HEK293 (cell line): ENCODE results near the gene KHDRBS2.

Experiments used
- CTCF ChIA-PET: fragments of 350-600 bp; formaldehyde crosslinking; extraction: SDS; loops from one replicate; lab custom pipeline; 2021; ENCODE audit warnings: antibody characterized with exemption; lab: Yijun Ruan, JAX
- POLR2A ChIA-PET: fragments of 300-600 bp; formaldehyde crosslinking; extraction: SDS; loops from one replicate; lab custom pipeline; 2020; ENCODE audit warnings: antibody characterized with exemption, inconsistent platforms; lab: Yijun Ruan, JAX
- H3K27ac ChIP-seq: fragments of 200-500 bp; sonication (Bioruptor generic); 2 replicates; pipeline ENCODE4 v1.5.1; 2014; ENCODE audit warnings: low read depth, low read length, control low read depth, inconsistent platforms; ENCODE audit errors: extremely low read depth
- H3K36me3 ChIP-seq, 2 experiments: fragments of 200-500 bp in 1 of 2; sonication (Bioruptor generic) in 1 of 2; 1 replicate in 1 of 2; 2 replicates in 1 of 2; pipeline ENCODE4 v1.5.1; 2014 to 2017; ENCODE audit warnings: inconsistent platforms in 2 of 2, low read length in 2 of 2; ENCODE audit not compliant: control insufficient read depth in 2 of 2, insufficient read depth in 1 of 2
- H3K4me1 ChIP-seq: fragments of 200-500 bp; sonication (Bioruptor generic); 2 replicates; pipeline ENCODE4 v1.5.1; 2014; ENCODE audit warnings: mild to moderate bottlenecking, low read length, inconsistent platforms; ENCODE audit not compliant: control insufficient read depth, insufficient read depth
- H3K4me3 ChIP-seq: 2 replicates; pipeline ENCODE4 v1.5.1; 2011; ENCODE audit warnings: low read depth, mild to moderate bottlenecking, control low read depth, low read length, moderate library complexity
- H3K9me3 ChIP-seq: fragments of 200-500 bp; sonication (Bioruptor generic); 2 replicates; pipeline ENCODE4 v1.5.1; 2014; ENCODE audit warnings: low read depth, low read length, inconsistent platforms; ENCODE audit not compliant: control insufficient read depth, insufficient read depth
- ELK4 ChIP-seq: IDR thresholded peaks from 2 replicates; pipeline ENCODE4 v1.6.1; 2011; ENCODE audit warnings: mild to moderate bottlenecking, low read depth, low read length, borderline replicate concordance
- FEZF1 ChIP-seq: fragments of 450-650 bp; formaldehyde crosslinking; IDR thresholded peaks from 2 replicates; pipeline ENCODE4 v1.5.1; 2016; ENCODE audit warnings: missing biosample characterization, missing genetic modification characterization
- KLF9 ChIP-seq: fragments of 450-650 bp; formaldehyde crosslinking; IDR thresholded peaks from 2 replicates; pipeline ENCODE4 v1.5.1; 2016; ENCODE audit warnings: missing biosample characterization, missing genetic modification characterization, low read depth
- RBAK ChIP-seq: fragments of 450-650 bp; formaldehyde crosslinking; IDR thresholded peaks from 2 replicates; pipeline ENCODE4 v1.5.1; 2016; ENCODE audit warnings: missing biosample characterization, missing genetic modification characterization
- SALL2 ChIP-seq: fragments of 450-650 bp; formaldehyde crosslinking; IDR thresholded peaks from 2 replicates; pipeline ENCODE4 v1.5.0; 2017; ENCODE audit warnings: missing biosample characterization, mild to moderate bottlenecking, missing genetic modification characterization, borderline replicate concordance
- TCF7L2 ChIP-seq: IDR thresholded peaks from 2 replicates; pipeline ENCODE4 v1.6.1; 2011; ENCODE audit warnings: low read depth, mild to moderate bottlenecking, inconsistent platforms, low read length, moderate library complexity, borderline replicate concordance
- ZBTB8A ChIP-seq: fragments of 450-650 bp; formaldehyde crosslinking; IDR thresholded peaks from 2 replicates; pipeline ENCODE4 v1.5.1; 2016; ENCODE audit warnings: missing biosample characterization, missing genetic modification characterization
- ZNF140 ChIP-seq: fragments of 450-650 bp; formaldehyde crosslinking; IDR thresholded peaks from 2 replicates; pipeline ENCODE4 v1.5.1; 2016; ENCODE audit warnings: missing biosample characterization, missing genetic modification characterization
- ZNF174 ChIP-seq: fragments of 450-650 bp; formaldehyde crosslinking; IDR thresholded peaks from 2 replicates; pipeline ENCODE4 v1.5.0; 2017; ENCODE audit warnings: missing biosample characterization, mild to moderate bottlenecking, missing genetic modification characterization
- ZNF175 ChIP-seq: fragments of 450-650 bp; formaldehyde crosslinking; IDR thresholded peaks from 2 replicates; pipeline ENCODE4 v1.5.1; 2016; ENCODE audit warnings: missing biosample characterization, missing genetic modification characterization
- ZNF202 ChIP-seq: fragments of 450-650 bp; formaldehyde crosslinking; IDR thresholded peaks from 2 replicates; pipeline ENCODE4 v1.5.1; 2016; ENCODE audit warnings: missing biosample characterization, missing genetic modification characterization, borderline replicate concordance
- ZNF239 ChIP-seq: fragments of 450-650 bp; formaldehyde crosslinking; IDR thresholded peaks from 2 replicates; pipeline ENCODE4 v1.5.1; 2016; ENCODE audit warnings: missing biosample characterization, missing genetic modification characterization
- ZNF24 ChIP-seq: fragments of 450-650 bp; formaldehyde crosslinking; IDR thresholded peaks from 2 replicates; pipeline ENCODE4 v1.5.1; 2016; ENCODE audit warnings: missing biosample characterization, missing genetic modification characterization
- ZNF433 ChIP-seq: fragments of 450-650 bp; formaldehyde crosslinking; IDR thresholded peaks from 2 replicates; pipeline ENCODE4 v1.5.1; 2016; ENCODE audit warnings: missing biosample characterization, missing genetic modification characterization, low read depth
- ZNF48 ChIP-seq: fragments of 450-650 bp; formaldehyde crosslinking; IDR thresholded peaks from 2 replicates; pipeline ENCODE4 v1.5.1; 2016; ENCODE audit warnings: missing biosample characterization, missing genetic modification characterization
- ZNF521 ChIP-seq: fragments of 450-650 bp; formaldehyde crosslinking; IDR thresholded peaks from 2 replicates; pipeline ENCODE4 v1.5.1; 2017; ENCODE audit warnings: missing biosample characterization, mild to moderate bottlenecking, missing genetic modification characterization
- ZNF529 ChIP-seq: fragments of 450-650 bp; formaldehyde crosslinking; IDR thresholded peaks from 2 replicates; pipeline ENCODE4 v1.5.1; 2017; ENCODE audit warnings: missing genetic modification characterization, missing biosample characterization; ENCODE audit not compliant: insufficient replicate concordance
- ZNF544 ChIP-seq: fragments of 450-650 bp; formaldehyde crosslinking; IDR thresholded peaks from 2 replicates; pipeline ENCODE4 v1.5.0; 2017; ENCODE audit warnings: missing biosample characterization, missing genetic modification characterization
- ZNF548 ChIP-seq: fragments of 450-650 bp; formaldehyde crosslinking; IDR thresholded peaks from 2 replicates; pipeline ENCODE4 v1.5.1; 2016; ENCODE audit warnings: missing biosample characterization, missing genetic modification characterization
- ZNF555 ChIP-seq: fragments of 450-650 bp; formaldehyde crosslinking; conservative IDR thresholded peaks from 2 replicates; pipeline ENCODE4 v1.5.1; 2017; ENCODE audit warnings: missing biosample characterization, mild to moderate bottlenecking, missing genetic modification characterization, inconsistent platforms
- ZNF585B ChIP-seq: fragments of 450-650 bp; formaldehyde crosslinking; IDR thresholded peaks from 2 replicates; pipeline ENCODE4 v1.5.1; 2016; ENCODE audit warnings: missing biosample characterization, missing genetic modification characterization
- ZNF596 ChIP-seq: fragments of 450-650 bp; IDR thresholded peaks from 2 replicates; pipeline ENCODE4 v1.5.0; 2018; ENCODE audit warnings: missing biosample characterization, mild to moderate bottlenecking, missing genetic modification characterization, moderate library complexity
- ZNF600 ChIP-seq: fragments of 450-650 bp; formaldehyde crosslinking; IDR thresholded peaks from 2 replicates; pipeline ENCODE4 v1.5.1; 2016; ENCODE audit warnings: missing biosample characterization, missing genetic modification characterization
- ZNF639 ChIP-seq: fragments of 450-650 bp; formaldehyde crosslinking; IDR thresholded peaks from 2 replicates; pipeline ENCODE4 v1.5.1; 2016; ENCODE audit warnings: missing biosample characterization, missing genetic modification characterization
- ZNF654 ChIP-seq: fragments of 450-650 bp; formaldehyde crosslinking; IDR thresholded peaks from 2 replicates; pipeline ENCODE4 v1.5.1; 2016; ENCODE audit warnings: low read depth, missing biosample characterization, missing genetic modification characterization
- ZNF768 ChIP-seq: fragments of 450-650 bp; formaldehyde crosslinking; IDR thresholded peaks from 2 replicates; pipeline ENCODE4 v1.5.1; 2018; ENCODE audit warnings: missing biosample characterization, mild to moderate bottlenecking, missing genetic modification characterization
- TF ChIP-seq, protein P1 (sequence below): sonication (generic); formaldehyde crosslinking; IDR thresholded peaks from 2 replicates; pipeline ENCODE4 v1.8.1; 2022; ENCODE audit warnings: mild to moderate bottlenecking, moderate library complexity, missing genetic modification reagents
- TF ChIP-seq, protein P2 (sequence below): fragments of 450-650 bp; formaldehyde crosslinking; IDR thresholded peaks from 2 replicates; pipeline ENCODE4 v1.5.1; 2016; ENCODE audit warnings: missing biosample characterization, missing genetic modification characterization

KHDRBS2 gene

GRCh38 chr6:61909486-61909885, 376.5 kb downstream of the KHDRBS2 start:
- no peaks in the 10 kb centered on the region for H3K4me1 ChIP-seq
- H3K4me3 ChIP-seq, result no peak overlapping the region
- no peak overlapping the region for H3K27ac ChIP-seq
- ChIA-PET CTCF (interaction anchor here (0.5 kb wide), 1 partner anchor 30 kb away, joined by 3 read pairs; no protein-coding TSS in a partner anchor), POLR2A (no interaction called here)
- H3K9me3 ChIP-seq, result no peaks in the 10 kb centered on the region
- TF ChIP-seq ZBTB8A (no peak), ZNF548 (tag by site-specific recombination) (no peak), TCF7L2 (no peak), ZNF585B (tag by site-specific recombination) (no peak), RBAK (tag by site-specific recombination) (no peak)
- TF ChIP-seq, all 188 proteins: peak for 0
- no peaks in the 10 kb centered on the region for H3K36me3 ChIP-seq

GRCh38 chr6:61901748-61902147, 384.3 kb downstream of the KHDRBS2 start:
- POLR2A ChIA-PET, result no interaction called here
- TF ChIP-seq ZNF239 (tag by site-specific recombination), result no peak
- TF ChIP-seq ZNF174 (tag by site-specific recombination), result no peak
- TF ChIP-seq ZNF202, result peak; percentile 80; the same call in 1 of the 2 replicates
- TF ChIP-seq ZNF24 (tag by site-specific recombination), result no peak
- TF ChIP-seq ZBTB8A, result 0 out of 2 replicates have a peak, but pooled peaks have one; percentile 23
- TF ChIP-seq ZNF639 (tag by site-specific recombination), result no peak
- no peak for TF ChIP-seq ZNF768 (tag by site-specific recombination)
- no peak for TF ChIP-seq KLF9 (tag by site-specific recombination)
- no peak for TF ChIP-seq SALL2 (tag by site-specific recombination)
- TF ChIP-seq ZNF600, result no peak
- TF ChIP-seq, protein P1, sequence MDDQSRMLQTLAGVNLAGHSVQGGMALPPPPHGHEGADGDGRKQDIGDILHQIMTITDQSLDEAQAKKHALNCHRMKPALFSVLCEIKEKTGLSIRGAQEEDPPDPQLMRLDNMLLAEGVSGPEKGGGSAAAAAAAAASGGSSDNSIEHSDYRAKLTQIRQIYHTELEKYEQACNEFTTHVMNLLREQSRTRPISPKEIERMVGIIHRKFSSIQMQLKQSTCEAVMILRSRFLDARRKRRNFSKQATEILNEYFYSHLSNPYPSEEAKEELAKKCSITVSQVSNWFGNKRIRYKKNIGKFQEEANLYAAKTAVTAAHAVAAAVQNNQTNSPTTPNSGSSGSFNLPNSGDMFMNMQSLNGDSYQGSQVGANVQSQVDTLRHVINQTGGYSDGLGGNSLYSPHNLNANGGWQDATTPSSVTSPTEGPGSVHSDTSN (CRISPR knock-in tag), result no peak
- no peak for TF ChIP-seq ELK4
- no peak for TF ChIP-seq FEZF1 (tag by site-specific recombination)
- TF ChIP-seq ZNF175 (tag by site-specific recombination), result no peak
- 0 out of 2 replicates have a peak, but pooled peaks have one; percentile 4 for TF ChIP-seq ZNF654 (tag by site-specific recombination)
- peak; percentile 57; the same call in 1 of the 2 replicates for TF ChIP-seq ZNF140 (tag by site-specific recombination)
- TF ChIP-seq ZNF521 (tag by site-specific recombination), result no peak
- TF ChIP-seq ZNF596 (tag by site-specific recombination), result no peak
- TF ChIP-seq ZNF544 (tag by site-specific recombination), result no peak
- TF ChIP-seq, protein P2, sequence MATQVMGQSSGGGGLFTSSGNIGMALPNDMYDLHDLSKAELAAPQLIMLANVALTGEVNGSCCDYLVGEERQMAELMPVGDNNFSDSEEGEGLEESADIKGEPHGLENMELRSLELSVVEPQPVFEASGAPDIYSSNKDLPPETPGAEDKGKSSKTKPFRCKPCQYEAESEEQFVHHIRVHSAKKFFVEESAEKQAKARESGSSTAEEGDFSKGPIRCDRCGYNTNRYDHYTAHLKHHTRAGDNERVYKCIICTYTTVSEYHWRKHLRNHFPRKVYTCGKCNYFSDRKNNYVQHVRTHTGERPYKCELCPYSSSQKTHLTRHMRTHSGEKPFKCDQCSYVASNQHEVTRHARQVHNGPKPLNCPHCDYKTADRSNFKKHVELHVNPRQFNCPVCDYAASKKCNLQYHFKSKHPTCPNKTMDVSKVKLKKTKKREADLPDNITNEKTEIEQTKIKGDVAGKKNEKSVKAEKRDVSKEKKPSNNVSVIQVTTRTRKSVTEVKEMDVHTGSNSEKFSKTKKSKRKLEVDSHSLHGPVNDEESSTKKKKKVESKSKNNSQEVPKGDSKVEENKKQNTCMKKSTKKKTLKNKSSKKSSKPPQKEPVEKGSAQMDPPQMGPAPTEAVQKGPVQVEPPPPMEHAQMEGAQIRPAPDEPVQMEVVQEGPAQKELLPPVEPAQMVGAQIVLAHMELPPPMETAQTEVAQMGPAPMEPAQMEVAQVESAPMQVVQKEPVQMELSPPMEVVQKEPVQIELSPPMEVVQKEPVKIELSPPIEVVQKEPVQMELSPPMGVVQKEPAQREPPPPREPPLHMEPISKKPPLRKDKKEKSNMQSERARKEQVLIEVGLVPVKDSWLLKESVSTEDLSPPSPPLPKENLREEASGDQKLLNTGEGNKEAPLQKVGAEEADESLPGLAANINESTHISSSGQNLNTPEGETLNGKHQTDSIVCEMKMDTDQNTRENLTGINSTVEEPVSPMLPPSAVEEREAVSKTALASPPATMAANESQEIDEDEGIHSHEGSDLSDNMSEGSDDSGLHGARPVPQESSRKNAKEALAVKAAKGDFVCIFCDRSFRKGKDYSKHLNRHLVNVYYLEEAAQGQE, result no peak
- peak; percentile 28 for TF ChIP-seq ZNF555 (tag by site-specific recombination)
- no peak for TF ChIP-seq ZNF529 (tag by site-specific recombination)
- no peak for TF ChIP-seq ZNF48 (tag by site-specific recombination)
- peak; percentile 67; the same call in 1 of the 2 replicates for TF ChIP-seq ZNF433 (tag by site-specific recombination)

More at GRCh38 chr6:61901748-61902147, 384.3 kb downstream of the KHDRBS2 start:
- no peaks in the 10 kb centered on the region for H3K4me1 ChIP-seq
- no peaks in the 10 kb centered on the region for H3K9me3 ChIP-seq
- no peak overlapping the region for H3K4me3 ChIP-seq
- H3K36me3 ChIP-seq, result no peaks in the 10 kb centered on the region
- CTCF ChIA-PET, result interaction anchor here (0.6 kb wide), 1 partner anchor 17 kb away, joined by 3 read pairs; no protein-coding TSS in a partner anchor
- H3K27ac ChIP-seq, result no peak overlapping the region
